IMR-90 (cell line): Measurements from ENCODE around the gene HNF1B. TPM values are rescaled to one million over a fixed set of nuclear protein-coding genes. Genes with fewer than 3 reads are reported as not detected.

Experiments
- ATAC-seq: fragments of 200-7000 bp; cut with Tn5 transposase; 2 replicates; pipeline ENCODE4 v1.9.1; 2020; ENCODE audit warnings: low read depth, mild to moderate bottlenecking, moderate library complexity
- BruUV-seq: library from RNA; stranded (reverse); fragments of 400-500 nt; replicated peaks from 2 replicates; lab custom pipeline; 2021; lab: Mats Ljungman, UMichigan
- CTCF ChIA-PET: fragments of 300-600 bp; formaldehyde crosslinking; extraction: SDS; loops from one replicate; lab custom pipeline; 2021; ENCODE audit warnings: antibody characterized with exemption; lab: Yijun Ruan, JAX
- POLR2A ChIA-PET: fragments of 300-600 bp; sonication (Branson Sonifier 250); formaldehyde crosslinking; loops from one replicate; lab custom pipeline; 2022; ENCODE audit warnings: antibody characterized with exemption; ENCODE audit not compliant: unreplicated experiment; lab: Charles Lee
- DNase-seq: peaks from one replicate; pipeline ENCODE4 v3.0.0; 2013
- H2AFZ ChIP-seq: replicated peaks from 2 replicates; pipeline ENCODE3; 2013; ENCODE audit warnings: low read length, mild to moderate bottlenecking; ENCODE audit not compliant: poor library complexity
- H2AK5ac ChIP-seq: 2 replicates; pipeline ENCODE4 v1.6.1; 2013; ENCODE audit warnings: low read depth, low read length, inconsistent platforms
- H2AK9ac ChIP-seq: replicated peaks from 2 replicates; pipeline ENCODE3; 2013; ENCODE audit warnings: mild to moderate bottlenecking, low read depth, low read length, moderate library complexity; ENCODE audit not compliant: poor library complexity
- H2BK120ac ChIP-seq: 2 replicates; pipeline ENCODE4 v1.6.1; 2013; ENCODE audit warnings: low read depth, low read length, inconsistent platforms
- H2BK15ac ChIP-seq: 3 replicates; pipeline ENCODE4 v1.6.1; 2013; ENCODE audit warnings: low read depth, low read length, inconsistent platforms
- H2BK20ac ChIP-seq: 2 replicates; pipeline ENCODE4 v1.6.1; 2013; ENCODE audit warnings: low read depth, mild to moderate bottlenecking, inconsistent platforms, low read length, moderate library complexity
- H2BK5ac ChIP-seq: 2 replicates; pipeline ENCODE4 v1.6.1; 2013; ENCODE audit warnings: mild to moderate bottlenecking, low read depth, low read length, inconsistent platforms; ENCODE audit not compliant: poor library complexity, severe bottlenecking
- H3K14ac ChIP-seq: replicated peaks from 2 replicates; pipeline ENCODE4 v1.6.1; 2013; ENCODE audit warnings: low read depth, low read length, inconsistent platforms
- H3K18ac ChIP-seq: 2 replicates; pipeline ENCODE4 v1.6.1; 2013; ENCODE audit warnings: low read depth, low read length, control low read depth
- H3K23ac ChIP-seq: 2 replicates; pipeline ENCODE4 v1.6.1; 2013; ENCODE audit warnings: low read depth, low read length, inconsistent platforms
- H3K27ac ChIP-seq: 2 replicates; pipeline ENCODE4 v1.5.1; 2013; ENCODE audit warnings: mild to moderate bottlenecking, control low read depth, low read length; ENCODE audit not compliant: insufficient read depth
- H3K27me3 ChIP-seq: 2 replicates; pipeline ENCODE4 v1.6.1; 2013; ENCODE audit warnings: low read length; ENCODE audit not compliant: control insufficient read depth, insufficient read depth
- H3K36me3 ChIP-seq: 2 replicates; pipeline ENCODE4 v1.6.1; 2013; ENCODE audit warnings: low read length, mixed read lengths; ENCODE audit not compliant: control insufficient read depth, insufficient read depth
- H3K4ac ChIP-seq: 2 replicates; pipeline ENCODE4 v1.6.1; 2013; ENCODE audit warnings: low read depth, low read length, inconsistent platforms
- H3K4me1 ChIP-seq: 2 replicates; pipeline ENCODE4 v1.6.1; 2013; ENCODE audit warnings: low read length, mixed read lengths; ENCODE audit not compliant: control insufficient read depth, insufficient read depth
- H3K4me2 ChIP-seq: 2 replicates; pipeline ENCODE4 v1.6.1; 2013; ENCODE audit warnings: low read depth, mild to moderate bottlenecking, control low read depth, low read length, moderate library complexity
- H3K4me3 ChIP-seq: 2 replicates; pipeline ENCODE4 v1.5.1; 2013; ENCODE audit warnings: low read depth, mild to moderate bottlenecking, control low read depth, low read length, moderate library complexity; ENCODE audit not compliant: insufficient read depth
- H3K56ac ChIP-seq: 2 replicates; pipeline ENCODE4 v1.6.1; 2013; ENCODE audit warnings: low read length, inconsistent platforms; ENCODE audit not compliant: insufficient read depth; ENCODE audit errors: extremely low read depth
- H3K79me1 ChIP-seq, 2 experiments: 2 replicates each; pipeline ENCODE4 v1.6.1; 2013; ENCODE audit warnings: low read length in 2 of 2, inconsistent platforms in 1 of 2, low read depth in 1 of 2
- H3K9ac ChIP-seq: 2 replicates; pipeline ENCODE4 v1.6.1; 2013; ENCODE audit warnings: low read depth, low read length, control low read depth
- H3K9me1 ChIP-seq: 2 replicates; pipeline ENCODE4 v1.6.1; 2013; ENCODE audit warnings: low read length, inconsistent platforms; ENCODE audit not compliant: insufficient read depth
- H3K9me3 ChIP-seq: 2 replicates; pipeline ENCODE4 v1.6.1; 2013; ENCODE audit warnings: low read length; ENCODE audit not compliant: control insufficient read depth, insufficient read depth
- H4K20me1 ChIP-seq: 2 replicates; pipeline ENCODE4 v1.6.1; 2013; ENCODE audit warnings: low read length, inconsistent platforms; ENCODE audit not compliant: insufficient read depth
- H4K5ac ChIP-seq: 2 replicates; pipeline ENCODE4 v1.6.1; 2013; ENCODE audit warnings: mild to moderate bottlenecking, low read depth, low read length, control low read depth
- H4K8ac ChIP-seq, 2 experiments: 2 replicates each; pipeline ENCODE4 v1.6.1; 2013; ENCODE audit warnings: low read depth in 2 of 2, low read length in 2 of 2, control low read depth in 1 of 2, inconsistent platforms in 1 of 2
- H4K91ac ChIP-seq: 2 replicates; pipeline ENCODE4 v1.6.1; 2013; ENCODE audit warnings: low read depth, low read length, inconsistent platforms; ENCODE audit not compliant: insufficient read depth
- BHLHE40 ChIP-seq: fragments of 150-350 bp; IDR thresholded peaks from 2 replicates; pipeline ENCODE4 v1.6.1; 2016; ENCODE audit warnings: mild to moderate bottlenecking, low read depth, low read length
- CEBPB ChIP-seq: IDR thresholded peaks from 2 replicates; pipeline ENCODE4 v1.6.1; 2012; ENCODE audit warnings: low read depth, low read length, improper control_type of control experiment
- CHD1 ChIP-seq: IDR thresholded peaks from 2 replicates; pipeline ENCODE4 v1.6.1; 2012; ENCODE audit warnings: low read depth, low read length, improper control_type of control experiment
- FOS ChIP-seq: fragments of 150-350 bp; IDR thresholded peaks from 2 replicates; pipeline ENCODE4 v1.6.1; 2016; ENCODE audit warnings: low read depth, low read length
- MAFK ChIP-seq: IDR thresholded peaks from 2 replicates; pipeline ENCODE4 v1.6.1; 2012; ENCODE audit warnings: low read depth, low read length, improper control_type of control experiment
- MAZ ChIP-seq: IDR thresholded peaks from 2 replicates; pipeline ENCODE4 v1.6.1; 2012; ENCODE audit warnings: low read depth, mild to moderate bottlenecking, low read length, improper control_type of control experiment, moderate library complexity, borderline replicate concordance
- MXI1 ChIP-seq: IDR thresholded peaks from 2 replicates; pipeline ENCODE4 v1.6.1; 2012; ENCODE audit warnings: low read depth, mild to moderate bottlenecking, low read length, moderate library complexity, borderline replicate concordance
- NFE2L2 ChIP-seq: fragments of 150-350 bp; IDR thresholded peaks from 2 replicates; pipeline ENCODE4 v1.6.1; 2016; ENCODE audit warnings: low read depth, mild to moderate bottlenecking, low read length
- POLR2A ChIP-seq: IDR thresholded peaks from 2 replicates; pipeline ENCODE4 v1.6.1; 2012; ENCODE audit warnings: mild to moderate bottlenecking, low read depth, low read length
- RAD21 ChIP-seq: IDR thresholded peaks from 2 replicates; pipeline ENCODE4 v1.6.1; 2012; ENCODE audit warnings: low read length, improper control_type of control experiment
- RCOR1 ChIP-seq: IDR thresholded peaks from 2 replicates; pipeline ENCODE4 v1.6.1; 2012; ENCODE audit warnings: mild to moderate bottlenecking, low read length, improper control_type of control experiment; ENCODE audit not compliant: insufficient replicate concordance
- RFX5 ChIP-seq: IDR thresholded peaks from 2 replicates; pipeline ENCODE4 v1.8.0; 2012; ENCODE audit warnings: low read depth, mild to moderate bottlenecking, low read length, moderate library complexity
- SMC3 ChIP-seq: fragments of 150-350 bp; IDR thresholded peaks from 2 replicates; pipeline ENCODE4 v1.6.1; 2016; ENCODE audit warnings: low read depth, mild to moderate bottlenecking, antibody characterized with exemption, low read length, moderate library complexity
- WGBS, 2 experiments: methylation state at CpG; one replicate each; pipeline versions ENCODE4 v1.1.5 to v1.1.7; 2013; ENCODE audit warnings: missing lambda C conversion rate in 2 of 2; ENCODE audit not compliant: insufficient read length in 1 of 2; ENCODE audit errors: extremely low coverage in 2 of 2; 5-methylcytosine and 5-hydroxymethylcytosine counted together
- dilution Hi-C: fragments of 300-500 bp; cut with HindIII; formaldehyde crosslinking; loops from one replicate; pipeline ENCODE4 v1.14.3; 2018; ENCODE audit warnings: low sequenced_read_pairs; ENCODE audit not compliant: unreplicated experiment
- in situ Hi-C: fragments of 300-500 bp; cut with MboI; formaldehyde crosslinking; loops from 3 replicates; pipeline ENCODE4 v1.14.3; 2019; ENCODE audit warnings: low sequenced_read_pairs, inconsistent platforms, mixed read lengths
- intact Hi-C: fragments of 100-400 bp; cut with micrococcal nuclease; formaldehyde crosslinking; loops from 2 replicates; pipeline ENCODE4 v1.10.0; 2022
- polyA plus RNA-seq, 3 experiments: library from polyadenylated mRNA; depleted of rRNA; stranded (reverse); fragments of >200 nt; gene quantifications; 2 replicates each; pipeline ENCODE4 v1.2.3, GENCODE V29; 2012; ENCODE audit warnings: low replicate concordance in 1 of 3
- total RNA-seq: library from RNA; depleted of rRNA; stranded (reverse); fragments of >200 nt; gene quantifications from 2 replicates; pipeline ENCODE4 v1.2.3, GENCODE V29; 2012
- TF ChIP-seq, protein P1 (sequence below): conservative IDR thresholded peaks from 2 replicates; pipeline ENCODE4 v1.5.1; 2012; ENCODE audit warnings: mild to moderate bottlenecking, low read depth, low read length, improper control_type of control experiment
- TF ChIP-seq, protein P2 (sequence below): fragments of 150-350 bp; IDR thresholded peaks from 2 replicates; pipeline ENCODE4 v1.6.1; 2017; ENCODE audit warnings: mild to moderate bottlenecking, antibody characterized with exemption, low read length, low read depth
- TF ChIP-seq, protein P3 (sequence below): fragments of 150-350 bp; IDR thresholded peaks from 2 replicates; pipeline ENCODE4 v1.6.1; 2016; ENCODE audit warnings: low read depth, mild to moderate bottlenecking, low read length, moderate library complexity, borderline replicate concordance

The HNF1B gene
- total and polyA plus RNA-seq, 2 of the 4 experiments (the other 2 are of a cell fraction): not detected

GRCh38 chr17:37674511-37674910 is 70.3 kb downstream of the HNF1B start:
- Histone ChIP-seq H3K4ac (no peak overlapping the region), H2BK120ac (0 out of 2 replicates have a peak overlapping the region, but pooled peaks have one; percentile 14), H3K14ac (no peak overlapping the region), H3K4me1 (peaks cover 22% of the 10 kb centered on the region), H2AFZ (no peak overlapping the region), H2BK15ac (no peak overlapping the region), H4K8ac (no peak overlapping the region), H4K20me1 (no peaks in the 10 kb centered on the region), H4K5ac (no peak overlapping the region), H3K9ac (no peak overlapping the region), H3K18ac (no peak overlapping the region), H2AK9ac (no peak overlapping the region), H3K9me3 (no peaks in the 10 kb centered on the region), H2BK5ac (no peak overlapping the region), H3K56ac (no peak overlapping the region), H3K27me3 (no peaks in the 10 kb centered on the region), H3K27ac (no peak overlapping the region), H4K91ac (no peak overlapping the region), H3K9me1 (peaks cover 34% of the 10 kb centered on the region), H3K4me2 (no peak overlapping the region), H3K4me3 (no peak overlapping the region), H2BK20ac (no peak overlapping the region), H3K36me3 (no peaks in the 10 kb centered on the region), H3K23ac (no peak overlapping the region), H3K79me1 (no peaks in the 10 kb centered on the region), H2AK5ac (no peak overlapping the region)
- in situ Hi-C loops: no loop called here
- TF ChIP-seq CHD1 (no peak), RAD21 (no peak), MXI1 (no peak), MAFK (no peak), MAZ (no peak), BHLHE40 (no peak), RCOR1 (no peak), RFX5 (no peak), CEBPB (no peak), SMC3 (no peak), POLR2A (no peak), FOS (no peak), NFE2L2 (no peak)
- TF ChIP-seq, protein P1, sequence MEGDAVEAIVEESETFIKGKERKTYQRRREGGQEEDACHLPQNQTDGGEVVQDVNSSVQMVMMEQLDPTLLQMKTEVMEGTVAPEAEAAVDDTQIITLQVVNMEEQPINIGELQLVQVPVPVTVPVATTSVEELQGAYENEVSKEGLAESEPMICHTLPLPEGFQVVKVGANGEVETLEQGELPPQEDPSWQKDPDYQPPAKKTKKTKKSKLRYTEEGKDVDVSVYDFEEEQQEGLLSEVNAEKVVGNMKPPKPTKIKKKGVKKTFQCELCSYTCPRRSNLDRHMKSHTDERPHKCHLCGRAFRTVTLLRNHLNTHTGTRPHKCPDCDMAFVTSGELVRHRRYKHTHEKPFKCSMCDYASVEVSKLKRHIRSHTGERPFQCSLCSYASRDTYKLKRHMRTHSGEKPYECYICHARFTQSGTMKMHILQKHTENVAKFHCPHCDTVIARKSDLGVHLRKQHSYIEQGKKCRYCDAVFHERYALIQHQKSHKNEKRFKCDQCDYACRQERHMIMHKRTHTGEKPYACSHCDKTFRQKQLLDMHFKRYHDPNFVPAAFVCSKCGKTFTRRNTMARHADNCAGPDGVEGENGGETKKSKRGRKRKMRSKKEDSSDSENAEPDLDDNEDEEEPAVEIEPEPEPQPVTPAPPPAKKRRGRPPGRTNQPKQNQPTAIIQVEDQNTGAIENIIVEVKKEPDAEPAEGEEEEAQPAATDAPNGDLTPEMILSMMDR: no peak
- TF ChIP-seq, protein P2, sequence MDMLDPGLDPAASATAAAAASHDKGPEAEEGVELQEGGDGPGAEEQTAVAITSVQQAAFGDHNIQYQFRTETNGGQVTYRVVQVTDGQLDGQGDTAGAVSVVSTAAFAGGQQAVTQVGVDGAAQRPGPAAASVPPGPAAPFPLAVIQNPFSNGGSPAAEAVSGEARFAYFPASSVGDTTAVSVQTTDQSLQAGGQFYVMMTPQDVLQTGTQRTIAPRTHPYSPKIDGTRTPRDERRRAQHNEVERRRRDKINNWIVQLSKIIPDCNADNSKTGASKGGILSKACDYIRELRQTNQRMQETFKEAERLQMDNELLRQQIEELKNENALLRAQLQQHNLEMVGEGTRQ: no peak
- TF ChIP-seq, protein P3, sequence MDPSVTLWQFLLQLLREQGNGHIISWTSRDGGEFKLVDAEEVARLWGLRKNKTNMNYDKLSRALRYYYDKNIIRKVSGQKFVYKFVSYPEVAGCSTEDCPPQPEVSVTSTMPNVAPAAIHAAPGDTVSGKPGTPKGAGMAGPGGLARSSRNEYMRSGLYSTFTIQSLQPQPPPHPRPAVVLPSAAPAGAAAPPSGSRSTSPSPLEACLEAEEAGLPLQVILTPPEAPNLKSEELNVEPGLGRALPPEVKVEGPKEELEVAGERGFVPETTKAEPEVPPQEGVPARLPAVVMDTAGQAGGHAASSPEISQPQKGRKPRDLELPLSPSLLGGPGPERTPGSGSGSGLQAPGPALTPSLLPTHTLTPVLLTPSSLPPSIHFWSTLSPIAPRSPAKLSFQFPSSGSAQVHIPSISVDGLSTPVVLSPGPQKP: no peak
- intact Hi-C loops: no loop called here
- ChIA-PET CTCF (no interaction called here), POLR2A (no interaction called here)
- BruUV-seq: no TSS peak
- no peak for ATAC-seq
- dilution Hi-C loops: no loop called here
- DNase-seq: no peak
- WGBS, 2 experiments: no CpG with 5 or more reads among the region's 1 CpG
